Gastrocnemius medialis (tissue), 4 donors: ENCODE data around the gene WDR49. TPM values are rescaled to one million over a fixed set of nuclear protein-coding genes. Genes with fewer than 3 reads are reported as not detected.

ENCODE experiments used
- ATAC-seq, 2 donors: fragments of 150-250 bp; one replicate each; pipeline ENCODE4 v1.9.1; 2016
- DNase-seq, 2 donors: peaks; one replicate each; pipeline ENCODE4 v3.0.0-alpha.2; 2019
- H3K27ac ChIP-seq, 4 donors: fragments of 200-600 bp; sonication (generic); 1 replicate in 1 of 4; 2 replicates in 3 of 4; pipeline ENCODE4 v1.5.1; 2016 to 2018; ENCODE audit warnings: mild to moderate bottlenecking in 2 of 4, moderate library complexity in 1 of 4
- H3K27me3 ChIP-seq, 3 donors: fragments of 200-600 bp; sonication (generic) in 2 of 3; 1 replicate in 1 of 3; 2 replicates in 2 of 3; pipeline versions ENCODE4 v1.5.1 to v1.6.0; 2016 to 2019; ENCODE audit warnings: mild to moderate bottlenecking in 1 of 3, moderate library complexity in 1 of 3
- H3K36me3 ChIP-seq, 2 donors: fragments of 200-600 bp; sonication (generic) in 1 of 2; one replicate each; pipeline ENCODE4 v1.5.1; 2017 to 2018
- H3K4me1 ChIP-seq, 2 donors: fragments of 200-600 bp; sonication (generic) in 1 of 2; one replicate each; pipeline ENCODE4 v1.5.1; 2016 to 2017; ENCODE audit warnings: mild to moderate bottlenecking in 2 of 2
- H3K4me3 ChIP-seq, 4 donors: fragments of 200-600 bp; sonication (generic) in 3 of 4; 1 replicate in 1 of 4; 2 replicates in 3 of 4; pipeline ENCODE4 v1.5.1; 2016 to 2019; ENCODE audit warnings: mild to moderate bottlenecking in 2 of 4
- H3K9me3 ChIP-seq, 3 donors: fragments of 200-600 bp; sonication (generic) in 2 of 3; 1 replicate in 1 of 3; 2 replicates in 2 of 3; pipeline ENCODE4 v1.5.1; 2016 to 2019
- CTCF ChIP-seq, 5 experiments: fragments of 450-650 bp in 3 of 5; fragments of 200-600 bp in 2 of 5; sonication (generic) in 2 of 5; IDR thresholded peaks in 4 of 5; conservative IDR thresholded peaks in 1 of 5; 1 replicate in 4 of 5; 2 replicates in 1 of 5; pipeline ENCODE4 v1.5.1; 2016 to 2019; ENCODE audit warnings: antibody characterized with exemption in 5 of 5, mild to moderate bottlenecking in 3 of 5, moderate library complexity in 3 of 5
- POLR2A ChIP-seq, 2 donors: fragments of 450-650 bp; IDR thresholded peaks; one replicate each; pipeline ENCODE4 v1.6.1; 2017; ENCODE audit warnings: antibody characterized with exemption in 2 of 2, mild to moderate bottlenecking in 2 of 2, moderate library complexity in 2 of 2
- in situ Hi-C, 4 donors: fragments of 200-750 bp; cut with MboI; loops; one replicate each; pipeline versions ENCODE4 v1.15.0 to v1.8.0; 2017; ENCODE audit warnings: low sequenced_read_pairs in 4 of 4
- intact Hi-C: fragments of 100-400 bp; cut with DNase I; formaldehyde crosslinking; loops from one replicate; pipeline ENCODE4 v1.15.1; 2023; ENCODE audit warnings: low total_unique reads
- total RNA-seq, 4 donors: library from RNA; depleted of rRNA; stranded (reverse); fragments of >200 nt; gene quantifications; one replicate each; pipeline versions ENCODE4 v1.1.0 to v1.2.3, GENCODE V29; 2016

Gene WDR49
- total RNA-seq, 4 donors from 2014 or later, result 0.29 to 1.2 (median 0.68) TPM

- no peak for ATAC-seq
- H3K36me3 ChIP-seq, result peaks cover 0 to 12% of the 10 kb centered on the region in 2 donors
- H3K4me3 ChIP-seq, result no peak overlapping the region
- no peaks in the 10 kb centered on the region for H3K4me1 ChIP-seq
- in situ Hi-C loops (no loop called here), intact Hi-C loops (no loop called here)
- no peak for DNase-seq
- no peaks in the 10 kb centered on the region for H3K27me3 ChIP-seq
- no peaks in the 10 kb centered on the region for H3K9me3 ChIP-seq
- H3K27ac ChIP-seq, result no peak overlapping the region
- TF ChIP-seq CTCF (IDR thresholded peaks at IDR 0.05 in 4 of 5, conservative IDR thresholded peaks at IDR 0.05 in 1 of 5), result no peak
- no peak for TF ChIP-seq POLR2A (IDR thresholded peaks at IDR 0.05)
Observed at GRCh38 chr3:167669699-167670098, 16.0 kb upstream of the WDR49 start.

GRCh38 chr3:167668651-167669050 lies 14.9 kb upstream of the WDR49 start:
- Histone ChIP-seq H3K27ac (no peak overlapping the region), H3K4me1 (no peaks in the 10 kb centered on the region), H3K9me3 (no peaks in the 10 kb centered on the region), H3K4me3 (no peak overlapping the region), H3K27me3 (no peaks in the 10 kb centered on the region), H3K36me3 (peaks cover 0 to 7% of the 10 kb centered on the region in 2 donors)
- DNase-seq (no peak), ATAC-seq (no peak)
- intact Hi-C loops (no loop called here), in situ Hi-C loops (no loop called here)
- TF ChIP-seq CTCF (IDR thresholded peaks at IDR 0.05 in 4 of 5, conservative IDR thresholded peaks at IDR 0.05 in 1 of 5) (no peak), POLR2A (IDR thresholded peaks at IDR 0.05) (no peak)

GRCh38 chr3:167666563-167666962 lies 12.8 kb upstream of the WDR49 start:
- DNase-seq, result no peak
- no peak overlapping the region for H3K4me3 ChIP-seq
- no peaks in the 10 kb centered on the region for H3K36me3 ChIP-seq
- in situ Hi-C loops, result no loop called here
- H3K27me3 ChIP-seq, result no peaks in the 10 kb centered on the region
- ATAC-seq, result no peak
- no peak for TF ChIP-seq POLR2A (IDR thresholded peaks at IDR 0.05)
- TF ChIP-seq CTCF (IDR thresholded peaks at IDR 0.05 in 4 of 5, conservative IDR thresholded peaks at IDR 0.05 in 1 of 5), result no peak
- no peak overlapping the region for H3K27ac ChIP-seq
- intact Hi-C loops, result no loop called here
- H3K4me1 ChIP-seq, result no peaks in the 10 kb centered on the region
- no peaks in the 10 kb centered on the region for H3K9me3 ChIP-seq

- TF ChIP-seq POLR2A (IDR thresholded peaks at IDR 0.05) (no peak), CTCF (IDR thresholded peaks at IDR 0.05 in 4 of 5, conservative IDR thresholded peaks at IDR 0.05 in 1 of 5) (no peak)
- Histone ChIP-seq H3K4me3 (no peak overlapping the region), H3K27ac (no peak overlapping the region), H3K9me3 (no peaks in the 10 kb centered on the region), H3K36me3 (no peaks in the 10 kb centered on the region), H3K27me3 (no peaks in the 10 kb centered on the region), H3K4me1 (no peaks in the 10 kb centered on the region)
- intact Hi-C loops (no loop called here), in situ Hi-C loops (no loop called here)
- no peak for DNase-seq
- no peak for ATAC-seq
Observed at GRCh38 chr3:167662919-167663400, 9.2 kb upstream of the WDR49 start.

- ATAC-seq, result no peak
- H3K36me3 ChIP-seq, result no peaks in the 10 kb centered on the region
- no peaks in the 10 kb centered on the region for H3K27me3 ChIP-seq
- in situ Hi-C loops, result no loop called here
- TF ChIP-seq POLR2A (IDR thresholded peaks at IDR 0.05), result no peak
- TF ChIP-seq CTCF (IDR thresholded peaks at IDR 0.05 in 4 of 5, conservative IDR thresholded peaks at IDR 0.05 in 1 of 5), result no peak
- DNase-seq, result no peak
- no peak overlapping the region for H3K27ac ChIP-seq
- H3K4me3 ChIP-seq, result no peak overlapping the region
- intact Hi-C loops, result no loop called here
- no peaks in the 10 kb centered on the region for H3K4me1 ChIP-seq
- no peaks in the 10 kb centered on the region for H3K9me3 ChIP-seq
Observed at GRCh38 chr3:167657684-167658225, 4.0 kb upstream of the WDR49 start.
